Stimulated activated CD4-positive, alpha-beta T cell treated with anti-CD3 and anti-CD28 coated beads, TNF-alpha, amount 100 ng/mL, for 1 hour (primary cell): ENCODE measurements around the gene BICDL1.
A peak's percentile ranks its signal among the peaks of the same experiment; 100 is the strongest.
"Not testable (repeated sequence)": the region's sequence is repeated elsewhere in the genome, so short reads cannot be mapped to it uniquely, and the experiment has no call there.

ENCODE experiments used
- DNase-seq, 3 donors: peaks; one replicate each; pipeline ENCODE4 v3.0.0-alpha.2; 2020; ENCODE audit warnings: low read depth in 3 of 3, low spot score in 1 of 3

Gene BICDL1

GRCh38 chr12:119998471-119999245 lies 9.6 kb downstream of the BICDL1 start:
- no peak for DNase-seq

- DNase-seq = no peak
Observed at GRCh38 chr12:120000556-120000955, 11.5 kb downstream of the BICDL1 start.

- DNase-seq = no peak
Observed at GRCh38 chr12:120006258-120006975, 17.4 kb downstream of the BICDL1 start.

- DNase-seq = peak in 2 of 3 donors; percentile 32 to 47
Observed at GRCh38 chr12:120007272-120007671, 18.2 kb downstream of the BICDL1 start.

- DNase-seq = no peak
Observed at GRCh38 chr12:120010661-120011230, 21.7 kb downstream of the BICDL1 start.

- peak; percentile 35 to 76 (median 57) for DNase-seq
Observed at GRCh38 chr12:120012067-120012621, 23.1 kb downstream of the BICDL1 start.

- peak in 1 of 3 donors; percentile 36 for DNase-seq
Observed at GRCh38 chr12:120013659-120014380, 24.8 kb downstream of the BICDL1 start.

- DNase-seq = not testable (repeated sequence)
Observed at GRCh38 chr12:120014381-120014735, 25.3 kb downstream of the BICDL1 start.

GRCh38 chr12:120015313-120015712 lies 26.3 kb downstream of the BICDL1 start:
- DNase-seq = peak in 1 of 3 donors; percentile 39

- not testable (repeated sequence) for DNase-seq
Observed at GRCh38 chr12:120016199-120016598, 27.2 kb downstream of the BICDL1 start.

GRCh38 chr12:120019197-120019596 lies 30.2 kb downstream of the BICDL1 start:
- no peak for DNase-seq

- DNase-seq = no peak
Observed at GRCh38 chr12:120019938-120020337, 30.9 kb downstream of the BICDL1 start.

GRCh38 chr12:120024193-120024592 lies 35.2 kb downstream of the BICDL1 start:
- DNase-seq = no peak

GRCh38 chr12:120025640-120026039 lies 36.6 kb downstream of the BICDL1 start:
- no peak for DNase-seq

GRCh38 chr12:120032242-120032641 lies 43.2 kb downstream of the BICDL1 start:
- no peak for DNase-seq

GRCh38 chr12:120037851-120038250 lies 48.8 kb downstream of the BICDL1 start:
- DNase-seq = no peak

GRCh38 chr12:120039711-120040110 lies 50.7 kb downstream of the BICDL1 start:
- DNase-seq = no peak

- no peak for DNase-seq
Observed at GRCh38 chr12:120041386-120042231, 52.6 kb downstream of the BICDL1 start.

GRCh38 chr12:120045367-120045766 lies 56.3 kb downstream of the BICDL1 start:
- not testable (repeated sequence) for DNase-seq

- no peak for DNase-seq
Observed at GRCh38 chr12:120047072-120047471, 58.0 kb downstream of the BICDL1 start.
